Tibial nerve (tissue), 4 donors: ENCODE measurements around the gene LAMB2.
A peak's percentile ranks its signal among the peaks of the same experiment; 100 is the strongest.

Experiments
- CTCF ChIP-seq, 5 experiments: fragments of 200-600 bp in 3 of 5; fragments of 450-650 bp in 2 of 5; sonication (generic) in 3 of 5; IDR thresholded peaks; one replicate each; pipeline ENCODE4 v1.5.1; 2016 to 2019; ENCODE audit warnings: antibody characterized with exemption in 5 of 5, mild to moderate bottlenecking in 3 of 5, moderate library complexity in 2 of 5
- EP300 ChIP-seq, 2 donors: sonication (generic); formaldehyde crosslinking; IDR thresholded peaks; one replicate each; pipeline ENCODE4 v1.6.1; 2017; ENCODE audit warnings: antibody characterized with exemption in 2 of 2, mild to moderate bottlenecking in 1 of 2
- POLR2A ChIP-seq, 2 donors: fragments of 450-650 bp; IDR thresholded peaks; one replicate each; pipeline ENCODE4 v1.6.1; 2017; ENCODE audit warnings: antibody characterized with exemption in 2 of 2, mild to moderate bottlenecking in 2 of 2, moderate library complexity in 2 of 2

- TF ChIP-seq CTCF (IDR thresholded peaks at IDR 0.05), result peak in 2 of 5 experiments; percentile 18 to 29
- TF ChIP-seq EP300 (IDR thresholded peaks at IDR 0.05), result peak; percentile 91 to 93
- TF ChIP-seq POLR2A (IDR thresholded peaks at IDR 0.05), result peak; percentile 36 to 62
These were observed 12.3 kb downstream of the LAMB2 start, which contains the start of gene USP19 for GRCh38 chr3:49120438-49121131.
